IPS-18a (cell line): ENCODE measurements around the gene C7orf25.
"Not testable (repeated sequence)": the region's sequence is repeated elsewhere in the genome, so short reads cannot be mapped to it uniquely, and the experiment has no call there.

Experiments used
- H3K27ac ChIP-seq: one replicate; pipeline ENCODE4 v1.5.1; 2013; ENCODE audit warnings: low read length
- H3K27me3 ChIP-seq: one replicate; pipeline ENCODE4 v1.6.1; 2013; ENCODE audit warnings: mild to moderate bottlenecking, low read length; ENCODE audit not compliant: control insufficient read depth, insufficient read depth
- H3K36me3 ChIP-seq: one replicate; pipeline ENCODE4 v1.6.1; 2013; ENCODE audit warnings: low read depth, low read length; ENCODE audit not compliant: control insufficient read depth
- H3K4me1 ChIP-seq: one replicate; pipeline ENCODE4 v1.6.1; 2013; ENCODE audit warnings: low read depth, low read length; ENCODE audit not compliant: control insufficient read depth
- H3K4me3 ChIP-seq: one replicate; pipeline ENCODE4 v1.5.1; 2013; ENCODE audit warnings: low read length
- H3K9ac ChIP-seq: one replicate; pipeline ENCODE4 v1.6.1; 2013; ENCODE audit warnings: mild to moderate bottlenecking, low read length, moderate library complexity
- H3K9me3 ChIP-seq: one replicate; pipeline ENCODE4 v1.6.1; 2013; ENCODE audit warnings: low read depth, low read length; ENCODE audit not compliant: control insufficient read depth

The C7orf25 gene

DNA sequence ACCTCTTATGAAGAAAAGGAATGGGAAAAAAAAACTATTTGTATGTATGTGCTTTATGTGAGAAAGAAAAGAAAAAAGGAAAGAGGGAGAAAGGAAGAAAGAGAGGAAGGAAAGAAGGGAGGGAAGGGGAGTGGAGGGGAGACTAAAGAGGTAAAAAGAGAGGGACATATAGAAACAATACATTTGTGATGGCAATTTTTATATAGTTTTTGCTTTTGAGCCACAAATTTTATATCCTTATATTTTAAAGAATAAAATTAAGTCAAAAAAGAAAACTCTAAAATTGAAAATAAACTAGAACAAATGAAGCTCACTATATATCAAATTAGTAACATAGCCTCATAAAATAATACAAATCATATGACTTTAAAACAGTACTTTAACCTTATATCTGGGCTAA is 11.0 kb downstream of the C7orf25 start:
- Histone ChIP-seq H3K27me3 (no peaks in the 10 kb centered on the region), H3K9ac (no peak overlapping the region)

GRCh38 chr7:42893346-42894240 is 18.3 kb downstream of the C7orf25 start:
- peak overlapping the region; percentile 13 for H3K4me3 ChIP-seq

More for the DNA sequence above, 11.0 kb downstream of the C7orf25 start:
- H3K9me3 ChIP-seq: no peaks in the 10 kb centered on the region
- no peak overlapping the region for H3K4me3 ChIP-seq
- no peaks in the 10 kb centered on the region for H3K4me1 ChIP-seq
- H3K36me3 ChIP-seq: no peaks in the 10 kb centered on the region
- H3K27ac ChIP-seq: no peak overlapping the region

GRCh38 chr7:42886893-42887505 is 24.9 kb downstream of the C7orf25 start:
- Histone ChIP-seq H3K27me3 (no peaks in the 10 kb centered on the region), H3K9me3 (no peaks in the 10 kb centered on the region), H3K36me3 (no peaks in the 10 kb centered on the region), H3K4me1 (peaks cover 17% of the 10 kb centered on the region), H3K9ac (no peak overlapping the region), H3K27ac (no peak overlapping the region), H3K4me3 (peak overlapping the region; percentile 59)

More at GRCh38 chr7:42893346-42894240, 18.3 kb downstream of the C7orf25 start:
- Histone ChIP-seq H3K27me3 (no peaks in the 10 kb centered on the region), H3K9me3 (peaks cover 2% of the 10 kb centered on the region), H3K36me3 (no peaks in the 10 kb centered on the region), H3K9ac (no peak overlapping the region), H3K27ac (no peak overlapping the region), H3K4me1 (peaks cover 15% of the 10 kb centered on the region)

DNA sequence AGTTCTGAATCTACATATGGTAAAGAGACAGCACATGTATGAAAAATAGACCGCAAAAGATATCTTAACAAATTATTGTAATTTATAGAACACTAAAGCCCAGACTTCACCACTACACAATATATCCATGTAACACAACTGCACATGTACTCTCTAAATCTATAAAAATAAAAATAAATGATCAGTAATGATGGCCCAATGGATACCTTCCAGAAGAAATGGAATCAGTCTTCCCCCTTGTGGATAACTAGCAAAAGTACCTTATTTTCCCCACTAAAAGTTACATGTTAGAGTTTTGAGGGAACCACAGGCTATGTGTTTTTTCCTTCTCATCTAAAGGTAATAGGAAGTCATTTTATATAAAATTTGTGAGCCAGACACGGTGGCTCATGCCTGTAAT is 25.7 kb downstream of the C7orf25 start:
- Histone ChIP-seq H3K9ac (no peak overlapping the region), H3K36me3 (no peaks in the 10 kb centered on the region), H3K27me3 (no peaks in the 10 kb centered on the region), H3K27ac (no peak overlapping the region), H3K9me3 (no peaks in the 10 kb centered on the region), H3K4me3 (no peak overlapping the region), H3K4me1 (peaks cover 18% of the 10 kb centered on the region)

DNA sequence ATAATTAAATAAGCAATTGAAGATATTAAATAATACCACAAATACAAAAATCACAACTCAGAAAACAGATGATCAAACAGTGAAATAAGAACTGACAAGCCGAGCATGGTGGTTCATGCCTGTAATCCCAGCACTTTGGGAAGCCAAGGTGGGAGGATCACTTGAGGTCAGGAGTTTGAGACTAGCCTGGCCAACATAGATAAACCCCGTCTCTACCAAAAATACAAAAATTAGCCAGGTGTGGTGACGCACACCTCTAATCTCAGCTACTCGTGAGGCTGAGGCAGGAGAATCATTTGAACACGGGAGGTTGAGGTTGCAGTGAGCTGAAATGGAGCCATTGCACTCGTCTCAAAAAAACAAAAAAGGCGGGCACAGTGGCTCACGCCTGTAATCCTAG is 26.7 kb downstream of the C7orf25 start:
- not testable (repeated sequence) for H3K9me3 ChIP-seq, H3K36me3 ChIP-seq, H3K4me3 ChIP-seq, H3K27ac ChIP-seq, H3K9ac ChIP-seq, H3K27me3 ChIP-seq
- H3K4me1 ChIP-seq: peaks cover 26% of the 10 kb centered on the region

DNA sequence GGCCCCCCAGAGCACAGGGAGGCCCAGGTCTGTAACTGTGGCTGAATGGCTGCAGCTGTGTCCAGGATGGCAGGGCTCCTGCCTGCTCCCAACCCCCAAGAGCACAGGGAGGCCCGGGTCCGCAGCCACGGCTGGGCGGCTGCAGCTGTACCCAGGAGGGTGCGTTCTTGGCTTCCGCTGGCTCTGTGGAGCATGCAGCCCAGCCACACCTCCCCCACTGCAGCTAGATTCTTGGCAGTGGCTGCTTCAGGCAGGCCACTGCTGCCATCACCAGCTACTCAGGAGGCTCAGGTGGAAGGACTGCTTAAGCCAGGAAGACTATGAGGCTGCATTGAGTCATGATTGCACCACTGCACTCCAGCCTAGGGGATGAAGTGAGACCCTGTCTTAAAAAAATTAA is 27.9 kb downstream of the C7orf25 start:
- H3K36me3 ChIP-seq: no peaks in the 10 kb centered on the region
- no peak overlapping the region for H3K27ac ChIP-seq
- no peaks in the 10 kb centered on the region for H3K9me3 ChIP-seq
- no peaks in the 10 kb centered on the region for H3K27me3 ChIP-seq
- no peak overlapping the region for H3K9ac ChIP-seq
- H3K4me3 ChIP-seq: no peak overlapping the region
- H3K4me1 ChIP-seq: peaks cover 23% of the 10 kb centered on the region

DNA sequence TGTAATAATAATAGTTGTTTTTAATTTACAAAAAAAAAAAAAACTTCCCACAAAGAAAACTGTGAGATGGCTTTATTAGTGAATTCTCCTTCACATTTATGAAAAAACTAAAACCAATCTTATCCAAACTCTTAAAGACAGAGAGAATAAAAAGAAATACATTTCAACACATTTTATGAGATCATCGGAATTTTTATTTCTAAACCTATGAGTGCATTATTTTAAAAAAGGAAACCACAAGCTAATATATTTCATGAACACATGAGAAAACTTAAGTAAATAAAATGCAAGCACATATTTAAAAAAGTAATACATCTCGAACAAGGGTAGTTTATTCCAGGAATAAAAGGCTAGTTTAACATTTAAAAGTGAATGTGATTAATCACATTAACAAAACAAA is 31.5 kb downstream of the C7orf25 start:
- Histone ChIP-seq H3K4me3 (no peak overlapping the region), H3K9me3 (no peaks in the 10 kb centered on the region), H3K9ac (no peak overlapping the region), H3K27ac (no peak overlapping the region), H3K4me1 (peaks cover 19% of the 10 kb centered on the region), H3K36me3 (no peaks in the 10 kb centered on the region), H3K27me3 (no peaks in the 10 kb centered on the region)

- Histone ChIP-seq H3K27me3 (no peaks in the 10 kb centered on the region), H3K9me3 (no peaks in the 10 kb centered on the region), H3K36me3 (no peaks in the 10 kb centered on the region), H3K4me3 (no peak overlapping the region), H3K27ac (no peak overlapping the region), H3K9ac (no peak overlapping the region), H3K4me1 (peaks cover 19% of the 10 kb centered on the region)
These were observed 33.6 kb downstream of the C7orf25 start for GRCh38 chr7:42878303-42878702.

- H3K27ac ChIP-seq: no peak overlapping the region
- H3K4me3 ChIP-seq: no peak overlapping the region
- no peak overlapping the region for H3K9ac ChIP-seq
- peaks cover 19% of the 10 kb centered on the region for H3K4me1 ChIP-seq
- no peaks in the 10 kb centered on the region for H3K27me3 ChIP-seq
- no peaks in the 10 kb centered on the region for H3K36me3 ChIP-seq
- no peaks in the 10 kb centered on the region for H3K9me3 ChIP-seq
These were observed 34.0 kb downstream of the C7orf25 start for GRCh38 chr7:42877862-42878261.

DNA sequence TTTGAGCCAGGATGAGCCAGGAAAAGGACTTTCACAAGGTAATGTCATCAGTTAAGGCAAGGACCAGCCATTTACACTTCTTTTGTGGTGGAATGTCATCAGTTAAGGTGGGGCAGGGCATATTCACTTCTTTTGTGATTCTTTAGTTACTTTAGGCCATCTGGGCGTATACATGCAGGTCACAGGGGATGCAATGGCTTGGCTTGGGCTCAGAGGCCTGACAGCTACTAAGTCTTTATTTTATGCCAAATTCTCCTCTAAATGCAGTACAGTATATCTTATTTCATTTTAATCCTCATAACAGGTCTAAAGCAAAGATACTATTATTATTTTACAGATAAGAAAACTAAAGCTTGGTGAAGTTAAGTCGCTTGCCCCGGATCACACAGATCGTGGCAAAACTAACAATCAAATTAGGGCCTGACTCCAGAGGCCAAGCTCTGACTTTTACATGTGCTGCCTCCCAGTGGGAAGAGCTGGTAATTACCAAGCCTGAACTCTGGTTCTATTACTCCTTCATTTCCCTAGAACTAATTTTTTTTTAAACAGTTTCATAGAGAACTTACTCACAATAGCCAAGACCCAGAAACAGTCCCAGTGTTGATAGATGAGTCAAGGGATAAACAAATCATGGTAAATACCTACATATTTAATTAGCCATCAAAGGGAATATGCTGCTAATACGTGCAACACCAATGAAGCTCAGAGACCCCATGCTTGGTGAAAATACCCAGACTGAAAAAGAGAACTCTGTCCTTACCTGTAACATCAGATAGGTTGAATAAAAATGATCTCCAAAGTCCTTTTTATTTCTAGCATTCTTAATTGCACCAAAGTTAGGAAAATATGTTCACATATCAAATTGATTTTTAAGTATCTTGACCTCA is 35.4 kb downstream of the C7orf25 start:
- Histone ChIP-seq H3K36me3 (no peaks in the 10 kb centered on the region), H3K4me3 (no peak overlapping the region), H3K27me3 (no peaks in the 10 kb centered on the region), H3K27ac (no peak overlapping the region), H3K9me3 (no peaks in the 10 kb centered on the region), H3K4me1 (peaks cover 19% of the 10 kb centered on the region), H3K9ac (peak overlapping the region; percentile 32)
